C4-2B (cell line): ENCODE measurements around the gene USP16.

Source experiments
- ZFX ChIP-seq: fragments of 450-650 bp; IDR thresholded peaks from 2 replicates; pipeline ENCODE4 v1.6.1; 2017
- TF ChIP-seq, protein P1 (sequence below): fragments of 450-650 bp; conservative IDR thresholded peaks from 2 replicates; pipeline ENCODE4 v1.5.1; 2017; ENCODE audit warnings: mild to moderate bottlenecking

GRCh38 chr21:29080454-29080941 is 56.0 kb downstream of the USP16 start:
- TF ChIP-seq, protein P1, sequence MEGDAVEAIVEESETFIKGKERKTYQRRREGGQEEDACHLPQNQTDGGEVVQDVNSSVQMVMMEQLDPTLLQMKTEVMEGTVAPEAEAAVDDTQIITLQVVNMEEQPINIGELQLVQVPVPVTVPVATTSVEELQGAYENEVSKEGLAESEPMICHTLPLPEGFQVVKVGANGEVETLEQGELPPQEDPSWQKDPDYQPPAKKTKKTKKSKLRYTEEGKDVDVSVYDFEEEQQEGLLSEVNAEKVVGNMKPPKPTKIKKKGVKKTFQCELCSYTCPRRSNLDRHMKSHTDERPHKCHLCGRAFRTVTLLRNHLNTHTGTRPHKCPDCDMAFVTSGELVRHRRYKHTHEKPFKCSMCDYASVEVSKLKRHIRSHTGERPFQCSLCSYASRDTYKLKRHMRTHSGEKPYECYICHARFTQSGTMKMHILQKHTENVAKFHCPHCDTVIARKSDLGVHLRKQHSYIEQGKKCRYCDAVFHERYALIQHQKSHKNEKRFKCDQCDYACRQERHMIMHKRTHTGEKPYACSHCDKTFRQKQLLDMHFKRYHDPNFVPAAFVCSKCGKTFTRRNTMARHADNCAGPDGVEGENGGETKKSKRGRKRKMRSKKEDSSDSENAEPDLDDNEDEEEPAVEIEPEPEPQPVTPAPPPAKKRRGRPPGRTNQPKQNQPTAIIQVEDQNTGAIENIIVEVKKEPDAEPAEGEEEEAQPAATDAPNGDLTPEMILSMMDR, result no peak
- TF ChIP-seq ZFX, result no peak
